Vagina (tissue), 2 donors: Measurements from ENCODE around the gene REEP1. TPM values are rescaled to one million over a fixed set of nuclear protein-coding genes. Genes with fewer than 3 reads are reported as not detected.

Experiments used
- DNase-seq, 2 donors: peaks; one replicate each; pipeline ENCODE4 v3.0.0-alpha.2; 2017; ENCODE audit errors: extremely low spot score in 2 of 2
- H3K27ac ChIP-seq: fragments of 200-600 bp; sonication (generic); one replicate; pipeline ENCODE4 v1.5.1; 2019
- H3K27me3 ChIP-seq: fragments of 200-600 bp; sonication (generic); one replicate; pipeline ENCODE4 v1.5.1; 2019
- H3K36me3 ChIP-seq, 2 donors: fragments of 200-600 bp; sonication (generic); one replicate each; pipeline ENCODE4 v1.5.1; 2017 to 2019
- H3K4me1 ChIP-seq: fragments of 200-600 bp; sonication (generic); one replicate; pipeline ENCODE4 v1.5.1; 2019
- H3K4me3 ChIP-seq, 2 donors: fragments of 200-600 bp; sonication (generic); 1 replicate in 1 of 2; 2 replicates in 1 of 2; pipeline ENCODE4 v1.5.1; 2016 to 2019
- H3K9me3 ChIP-seq: fragments of 200-600 bp; sonication (generic); one replicate; pipeline ENCODE4 v1.5.1; 2019
- POLR2A ChIP-seq, 2 donors: fragments of 450-650 bp; IDR thresholded peaks; one replicate each; pipeline ENCODE4 v1.6.1; 2017; ENCODE audit warnings: antibody characterized with exemption in 2 of 2, mild to moderate bottlenecking in 2 of 2, moderate library complexity in 2 of 2
- POLR2AphosphoS5 ChIP-seq, 2 donors: sonication (generic); formaldehyde crosslinking; IDR thresholded peaks; one replicate each; pipeline ENCODE4 v1.9.0; 2017; ENCODE audit warnings: antibody characterized with exemption in 2 of 2, mild to moderate bottlenecking in 2 of 2, low read depth in 1 of 2; ENCODE audit not compliant: insufficient read depth in 1 of 2
- intact Hi-C: fragments of 100-400 bp; cut with DNase I; formaldehyde crosslinking; loops from one replicate; pipeline ENCODE4 v1.15.1; 2023
- total RNA-seq: library from RNA; depleted of rRNA; stranded (reverse); fragments of >200 nt; gene quantifications from one replicate; pipeline ENCODE4 v1.2.3, GENCODE V29; 2016
- TF ChIP-seq, protein P1 (sequence below), 3 experiments: fragments of 450-650 bp in 2 of 3; fragments of 200-600 bp in 1 of 3; sonication (generic) in 1 of 3; IDR thresholded peaks; one replicate each; pipeline ENCODE4 v1.5.1; 2017 to 2019; ENCODE audit warnings: antibody characterized with exemption in 3 of 3, mild to moderate bottlenecking in 2 of 3, moderate library complexity in 2 of 3

The REEP1 gene
- total RNA-seq, 1 donor from 2014 or later, result 13.5 TPM

DNA sequence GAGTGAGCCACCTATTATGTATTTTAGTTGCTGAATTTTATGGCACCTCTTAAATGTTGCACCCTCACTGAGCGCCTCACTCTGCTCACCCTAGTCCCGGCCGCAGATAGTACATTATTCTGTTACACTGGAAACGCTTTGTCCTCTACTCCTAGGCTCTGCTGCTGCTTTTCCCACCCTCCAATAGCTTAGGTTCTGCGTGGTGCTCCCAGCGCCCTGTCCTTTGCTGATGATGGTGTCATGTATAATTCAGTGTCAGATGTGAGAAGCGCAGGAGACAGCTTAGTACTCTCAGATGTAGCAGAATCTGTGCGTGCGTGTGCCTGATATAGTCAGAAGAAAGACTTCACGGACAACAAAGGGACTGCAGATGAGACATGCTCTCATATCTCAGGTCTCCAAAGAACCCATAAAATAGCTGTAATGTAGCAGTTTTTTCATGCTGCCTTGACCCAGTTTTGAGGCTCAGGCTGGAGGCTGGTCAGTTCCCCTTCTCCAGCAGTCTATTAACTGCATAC lies 1.4 kb upstream of the REEP1 start:
- H3K36me3 ChIP-seq, result no peaks in the 10 kb centered on the region
- H3K9me3 ChIP-seq, result no peaks in the 10 kb centered on the region
- H3K27me3 ChIP-seq, result no peaks in the 10 kb centered on the region
- no peak overlapping the region for H3K27ac ChIP-seq
- DNase-seq, result peak; percentile 19 to 54
- intact Hi-C loops, result no loop called here
- H3K4me3 ChIP-seq, result no peak overlapping the region
- TF ChIP-seq, protein P1, sequence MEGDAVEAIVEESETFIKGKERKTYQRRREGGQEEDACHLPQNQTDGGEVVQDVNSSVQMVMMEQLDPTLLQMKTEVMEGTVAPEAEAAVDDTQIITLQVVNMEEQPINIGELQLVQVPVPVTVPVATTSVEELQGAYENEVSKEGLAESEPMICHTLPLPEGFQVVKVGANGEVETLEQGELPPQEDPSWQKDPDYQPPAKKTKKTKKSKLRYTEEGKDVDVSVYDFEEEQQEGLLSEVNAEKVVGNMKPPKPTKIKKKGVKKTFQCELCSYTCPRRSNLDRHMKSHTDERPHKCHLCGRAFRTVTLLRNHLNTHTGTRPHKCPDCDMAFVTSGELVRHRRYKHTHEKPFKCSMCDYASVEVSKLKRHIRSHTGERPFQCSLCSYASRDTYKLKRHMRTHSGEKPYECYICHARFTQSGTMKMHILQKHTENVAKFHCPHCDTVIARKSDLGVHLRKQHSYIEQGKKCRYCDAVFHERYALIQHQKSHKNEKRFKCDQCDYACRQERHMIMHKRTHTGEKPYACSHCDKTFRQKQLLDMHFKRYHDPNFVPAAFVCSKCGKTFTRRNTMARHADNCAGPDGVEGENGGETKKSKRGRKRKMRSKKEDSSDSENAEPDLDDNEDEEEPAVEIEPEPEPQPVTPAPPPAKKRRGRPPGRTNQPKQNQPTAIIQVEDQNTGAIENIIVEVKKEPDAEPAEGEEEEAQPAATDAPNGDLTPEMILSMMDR (IDR thresholded peaks at IDR 0.05), result no peak
- TF ChIP-seq POLR2AphosphoS5 (IDR thresholded peaks at IDR 0.05; ENCODE audit: insufficient read depth in 1 of 2, low read depth in 1 of 2) (no peak), POLR2A (IDR thresholded peaks at IDR 0.05) (no peak)
- H3K4me1 ChIP-seq, result peaks cover 13% of the 10 kb centered on the region

DNA sequence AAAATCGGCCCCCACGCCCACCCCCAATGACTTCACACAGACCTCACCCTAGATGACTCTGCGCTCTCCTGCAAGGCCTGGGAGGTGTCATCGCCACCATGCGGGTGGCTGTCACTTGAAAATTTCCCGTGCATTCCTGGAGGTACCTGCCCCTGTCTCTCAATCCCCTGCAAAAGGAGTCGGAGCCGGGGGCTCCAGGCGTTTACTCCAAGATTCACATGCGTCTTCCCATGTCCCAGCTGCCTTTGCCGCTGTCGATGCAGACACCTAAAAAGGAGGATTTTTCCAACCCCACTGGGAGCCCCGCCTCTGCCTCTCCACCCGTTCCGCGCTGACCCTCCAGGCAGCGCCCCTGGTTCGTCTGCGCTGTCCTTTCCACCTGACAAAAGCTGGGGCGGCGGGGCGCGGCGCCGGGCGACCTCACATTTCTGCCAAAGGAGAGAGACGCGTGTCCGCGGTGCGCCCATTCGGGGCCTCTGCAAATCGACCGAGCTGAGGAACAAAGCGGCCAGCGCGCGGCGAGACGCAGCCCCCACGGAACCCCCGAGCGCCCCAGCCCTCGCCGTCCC lies 667 bp downstream of the REEP1 start:
- H3K27ac ChIP-seq, result no peak overlapping the region
- no peaks in the 10 kb centered on the region for H3K9me3 ChIP-seq
- H3K4me1 ChIP-seq, result peaks cover 13% of the 10 kb centered on the region
- DNase-seq, result peak in 1 of 2 donors; percentile 49
- no peak for TF ChIP-seq POLR2A (IDR thresholded peaks at IDR 0.05)
- no peak for TF ChIP-seq POLR2AphosphoS5 (IDR thresholded peaks at IDR 0.05; ENCODE audit: insufficient read depth in 1 of 2, low read depth in 1 of 2)
- TF ChIP-seq, protein P1 (IDR thresholded peaks at IDR 0.05), result no peak
- intact Hi-C loops, result no loop called here
- no peaks in the 10 kb centered on the region for H3K36me3 ChIP-seq
- peak overlapping the region; percentile 48 to 71 for H3K4me3 ChIP-seq
- no peaks in the 10 kb centered on the region for H3K27me3 ChIP-seq

DNA sequence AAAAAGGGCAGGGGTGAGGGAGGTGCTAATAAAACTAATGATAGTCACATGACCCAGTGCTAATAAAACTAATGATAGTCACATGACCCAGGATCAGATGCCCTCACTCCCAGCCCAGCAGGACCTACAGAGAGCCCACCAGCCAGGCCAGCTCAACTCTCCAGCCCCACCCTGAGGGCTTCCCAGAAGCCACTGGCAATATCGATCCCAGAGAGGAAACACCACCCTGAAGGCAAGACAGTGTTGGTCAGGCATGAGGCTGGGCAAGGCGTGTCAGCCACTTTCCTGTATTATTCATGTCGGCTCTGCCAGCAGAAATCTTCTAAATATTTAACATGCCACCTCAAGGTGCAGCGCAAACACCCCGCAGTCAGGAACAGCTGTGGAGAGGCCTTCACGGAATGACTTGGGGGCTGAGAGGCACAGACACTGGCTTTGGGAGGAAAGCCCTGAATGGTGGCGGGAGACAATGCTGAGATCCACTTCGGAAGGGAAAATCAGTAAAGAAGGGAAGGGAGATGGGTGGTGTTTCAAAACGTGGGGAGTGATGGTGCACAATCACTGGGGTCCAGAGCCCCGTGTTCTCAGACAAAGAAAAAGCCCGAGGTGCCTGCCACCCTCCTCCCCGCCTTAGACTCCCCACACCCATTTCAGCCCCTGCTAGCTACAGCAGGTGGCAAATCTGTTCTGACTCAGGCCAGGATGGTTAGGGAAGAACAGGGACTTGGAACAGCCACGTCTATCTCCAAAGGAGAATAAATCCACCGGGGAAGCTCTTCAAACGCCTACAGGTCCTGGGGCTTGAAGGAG lies 1.4 kb downstream of the REEP1 start:
- DNase-seq, result peak in 1 of 2 donors; percentile 77
- no peaks in the 10 kb centered on the region for H3K27me3 ChIP-seq

DNA sequence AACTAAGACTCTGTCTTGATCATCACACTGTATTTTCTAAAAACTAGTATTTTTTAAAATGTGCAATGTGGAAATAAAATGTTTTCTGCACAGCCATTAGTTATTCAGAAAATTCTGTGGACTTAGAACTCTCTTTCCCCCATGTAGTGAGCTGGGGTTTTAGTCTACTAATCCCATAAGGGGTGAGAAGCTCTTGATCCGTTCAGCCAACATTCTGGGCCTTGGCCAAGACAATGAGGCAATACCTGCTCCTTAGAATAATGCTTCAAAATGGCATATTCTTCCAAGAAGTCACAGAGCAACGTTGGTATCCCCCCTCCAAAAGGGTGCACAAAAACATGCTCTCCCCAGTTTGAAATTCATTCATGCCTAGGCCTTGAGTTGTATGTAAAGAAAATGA lies 4.0 kb downstream of the REEP1 start:
- no peaks in the 10 kb centered on the region for H3K36me3 ChIP-seq
- intact Hi-C loops, result no loop called here
- peaks cover 13% of the 10 kb centered on the region for H3K4me1 ChIP-seq

More for the DNA sequence above, 1.4 kb downstream of the REEP1 start:
- intact Hi-C loops, result no loop called here
- Histone ChIP-seq H3K4me1 (peaks cover 13% of the 10 kb centered on the region), H3K9me3 (no peaks in the 10 kb centered on the region), H3K27ac (no peak overlapping the region), H3K36me3 (no peaks in the 10 kb centered on the region), H3K4me3 (peak overlapping the region; percentile 48 to 71)
- TF ChIP-seq POLR2AphosphoS5 (IDR thresholded peaks at IDR 0.05; ENCODE audit: insufficient read depth in 1 of 2, low read depth in 1 of 2), result no peak
- TF ChIP-seq, protein P1 (IDR thresholded peaks at IDR 0.05), result no peak
- TF ChIP-seq POLR2A (IDR thresholded peaks at IDR 0.05), result no peak

More for the DNA sequence above, 4.0 kb downstream of the REEP1 start:
- Histone ChIP-seq H3K9me3 (no peaks in the 10 kb centered on the region), H3K27ac (no peak overlapping the region), H3K4me3 (no peak overlapping the region), H3K27me3 (no peaks in the 10 kb centered on the region)
- peak in 1 of 2 donors; percentile 3 for DNase-seq
- TF ChIP-seq POLR2AphosphoS5 (IDR thresholded peaks at IDR 0.05; ENCODE audit: insufficient read depth in 1 of 2, low read depth in 1 of 2), result no peak
- TF ChIP-seq POLR2A (IDR thresholded peaks at IDR 0.05), result no peak
- TF ChIP-seq, protein P1 (IDR thresholded peaks at IDR 0.05), result no peak
